Measurements from ENCODE around the gene RRAS. TPM values are rescaled to one million over a fixed set of nuclear protein-coding genes. Genes with fewer than 3 reads are reported as not detected.
A peak's percentile ranks its signal among the peaks of the same experiment; 100 is the strongest.

The RRAS gene
- total RNA-seq, 1 donor from 2014 or later = 4.7 TPM

GRCh38 chr19:49676784-49677230, 36.9 kb upstream of the RRAS start:
- no peaks in the 10 kb centered on the region for H3K36me3 Mint-ChIP-seq (ENCODE audit: unreplicated experiment)
- H3K4me3 Mint-ChIP-seq (ENCODE audit: unreplicated experiment) = peak overlapping the region; percentile 99
- no peak for TF ChIP-seq CTCF (IDR thresholded peaks at IDR 0.05; ENCODE audit: partially characterized antibody, unreplicated experiment)
- peaks cover 12% of the 10 kb centered on the region for H3K4me1 Mint-ChIP-seq (ENCODE audit: low read depth, unreplicated experiment)
- peak overlapping the region; percentile 100 for H3K27ac Mint-ChIP-seq (ENCODE audit: unreplicated experiment)
- H3K27me3 Mint-ChIP-seq (ENCODE audit: unreplicated experiment) = peaks cover 6% of the 10 kb centered on the region
- peaks cover 7% of the 10 kb centered on the region for H3K9me3 Mint-ChIP-seq (ENCODE audit: unreplicated experiment)
- DNase-seq = peak; percentile 98

GRCh38 chr19:49676136-49676783, 36.3 kb upstream of the RRAS start:
- Mint-ChIP-seq H3K9me3 (ENCODE audit: unreplicated experiment) (peaks cover 7% of the 10 kb centered on the region), H3K4me3 (ENCODE audit: unreplicated experiment) (peak overlapping the region; percentile 99), H3K27me3 (ENCODE audit: unreplicated experiment) (peaks cover 6% of the 10 kb centered on the region), H3K27ac (ENCODE audit: unreplicated experiment) (peak overlapping the region; percentile 100), H3K4me1 (ENCODE audit: low read depth, unreplicated experiment) (peaks cover 12% of the 10 kb centered on the region), H3K36me3 (ENCODE audit: unreplicated experiment) (no peaks in the 10 kb centered on the region)
- TF ChIP-seq CTCF (IDR thresholded peaks at IDR 0.05; ENCODE audit: partially characterized antibody, unreplicated experiment) = no peak
- DNase-seq = peak; percentile 74

- peak; percentile 91 for DNase-seq
- Mint-ChIP-seq H3K36me3 (ENCODE audit: unreplicated experiment) (no peaks in the 10 kb centered on the region), H3K4me1 (ENCODE audit: low read depth, unreplicated experiment) (no peaks in the 10 kb centered on the region), H3K4me3 (ENCODE audit: unreplicated experiment) (peak overlapping the region; percentile 82), H3K9me3 (ENCODE audit: unreplicated experiment) (peaks cover 7% of the 10 kb centered on the region), H3K27me3 (ENCODE audit: unreplicated experiment) (peaks cover 6% of the 10 kb centered on the region), H3K27ac (ENCODE audit: unreplicated experiment) (peak overlapping the region; percentile 85)
- TF ChIP-seq CTCF (IDR thresholded peaks at IDR 0.05; ENCODE audit: partially characterized antibody, unreplicated experiment) = peak; percentile 89
These were observed 32.4 kb upstream of the RRAS start for GRCh38 chr19:49672131-49672919.

- H3K4me3 Mint-ChIP-seq (ENCODE audit: unreplicated experiment) = no peak overlapping the region
- DNase-seq = no peak
- no peaks in the 10 kb centered on the region for H3K36me3 Mint-ChIP-seq (ENCODE audit: unreplicated experiment)
- peak overlapping the region; percentile 16 for H3K27ac Mint-ChIP-seq (ENCODE audit: unreplicated experiment)
- TF ChIP-seq CTCF (IDR thresholded peaks at IDR 0.05; ENCODE audit: partially characterized antibody, unreplicated experiment) = no peak
- peaks cover 3% of the 10 kb centered on the region for H3K27me3 Mint-ChIP-seq (ENCODE audit: unreplicated experiment)
- no peaks in the 10 kb centered on the region for H3K4me1 Mint-ChIP-seq (ENCODE audit: low read depth, unreplicated experiment)
- H3K9me3 Mint-ChIP-seq (ENCODE audit: unreplicated experiment) = peaks cover 10% of the 10 kb centered on the region
These were observed 29.6 kb upstream of the RRAS start for GRCh38 chr19:49669516-49669915.

- H3K4me1 Mint-ChIP-seq (ENCODE audit: low read depth, unreplicated experiment) = peaks cover 4% of the 10 kb centered on the region
- no peak for TF ChIP-seq CTCF (IDR thresholded peaks at IDR 0.05; ENCODE audit: partially characterized antibody, unreplicated experiment)
- H3K36me3 Mint-ChIP-seq (ENCODE audit: unreplicated experiment) = no peaks in the 10 kb centered on the region
- peaks cover 8% of the 10 kb centered on the region for H3K9me3 Mint-ChIP-seq (ENCODE audit: unreplicated experiment)
- no peak overlapping the region for H3K4me3 Mint-ChIP-seq (ENCODE audit: unreplicated experiment)
- DNase-seq = no peak
- H3K27ac Mint-ChIP-seq (ENCODE audit: unreplicated experiment) = no peak overlapping the region
- peaks cover 3% of the 10 kb centered on the region for H3K27me3 Mint-ChIP-seq (ENCODE audit: unreplicated experiment)
These were observed 27.5 kb upstream of the RRAS start for GRCh38 chr19:49667473-49667872.

Measured in glutamatergic neuron (in vitro differentiated cells).